GM12872 (cell line): ENCODE measurements around the gene APEH.

Source experiments
- TF ChIP-seq, protein P1 (sequence below): IDR thresholded peaks from 3 replicates; pipeline ENCODE4 v1.5.1; 2011; ENCODE audit warnings: low read depth, mild to moderate bottlenecking, low read length, moderate library complexity; ENCODE audit not compliant: insufficient read depth

Gene APEH

DNA sequence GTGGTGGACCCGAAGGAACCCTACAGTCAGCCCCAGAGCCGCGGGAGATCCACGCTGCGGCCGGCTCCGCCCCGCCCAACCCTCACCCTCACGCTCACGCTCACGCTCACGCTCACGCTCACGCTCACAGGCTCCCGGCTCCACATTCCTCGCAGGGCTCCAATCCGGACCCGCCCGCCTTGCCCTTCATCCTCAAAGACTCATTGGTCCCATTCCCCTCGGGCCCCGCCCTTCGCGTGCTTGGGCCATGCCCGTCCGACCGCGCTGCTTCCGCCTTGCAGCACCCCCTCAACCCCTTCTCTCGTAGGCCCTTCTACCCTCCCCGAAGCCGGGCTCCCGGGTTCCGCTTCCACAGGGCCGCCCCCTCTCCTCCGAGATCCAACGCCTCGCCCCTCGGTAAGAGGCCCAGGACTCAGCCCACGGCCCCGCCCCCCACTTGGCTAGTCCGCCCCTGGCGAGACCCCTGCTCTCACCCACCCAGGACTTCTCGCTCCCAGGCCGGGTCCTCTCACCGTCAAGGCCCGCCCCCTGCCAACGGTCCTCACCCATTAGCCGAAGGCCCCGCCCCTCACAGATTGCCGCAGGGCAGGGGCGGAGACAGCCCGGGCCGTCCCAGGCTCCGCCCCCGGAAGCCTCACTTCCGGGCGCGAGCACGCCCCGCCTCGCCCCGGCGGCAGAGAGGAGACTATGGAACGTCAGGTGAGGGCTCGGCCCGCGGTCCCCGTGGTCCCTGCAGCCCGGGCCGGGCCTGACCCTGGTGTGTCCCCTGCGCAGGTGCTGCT, at the start of gene APEH:
APEH (plus strand) TSS at position 637 of the 782 bp plus-strand sequence; CDS start at position 688, 51 bp downstream.
- TF ChIP-seq, protein P1, sequence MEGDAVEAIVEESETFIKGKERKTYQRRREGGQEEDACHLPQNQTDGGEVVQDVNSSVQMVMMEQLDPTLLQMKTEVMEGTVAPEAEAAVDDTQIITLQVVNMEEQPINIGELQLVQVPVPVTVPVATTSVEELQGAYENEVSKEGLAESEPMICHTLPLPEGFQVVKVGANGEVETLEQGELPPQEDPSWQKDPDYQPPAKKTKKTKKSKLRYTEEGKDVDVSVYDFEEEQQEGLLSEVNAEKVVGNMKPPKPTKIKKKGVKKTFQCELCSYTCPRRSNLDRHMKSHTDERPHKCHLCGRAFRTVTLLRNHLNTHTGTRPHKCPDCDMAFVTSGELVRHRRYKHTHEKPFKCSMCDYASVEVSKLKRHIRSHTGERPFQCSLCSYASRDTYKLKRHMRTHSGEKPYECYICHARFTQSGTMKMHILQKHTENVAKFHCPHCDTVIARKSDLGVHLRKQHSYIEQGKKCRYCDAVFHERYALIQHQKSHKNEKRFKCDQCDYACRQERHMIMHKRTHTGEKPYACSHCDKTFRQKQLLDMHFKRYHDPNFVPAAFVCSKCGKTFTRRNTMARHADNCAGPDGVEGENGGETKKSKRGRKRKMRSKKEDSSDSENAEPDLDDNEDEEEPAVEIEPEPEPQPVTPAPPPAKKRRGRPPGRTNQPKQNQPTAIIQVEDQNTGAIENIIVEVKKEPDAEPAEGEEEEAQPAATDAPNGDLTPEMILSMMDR = no peak

DNA sequence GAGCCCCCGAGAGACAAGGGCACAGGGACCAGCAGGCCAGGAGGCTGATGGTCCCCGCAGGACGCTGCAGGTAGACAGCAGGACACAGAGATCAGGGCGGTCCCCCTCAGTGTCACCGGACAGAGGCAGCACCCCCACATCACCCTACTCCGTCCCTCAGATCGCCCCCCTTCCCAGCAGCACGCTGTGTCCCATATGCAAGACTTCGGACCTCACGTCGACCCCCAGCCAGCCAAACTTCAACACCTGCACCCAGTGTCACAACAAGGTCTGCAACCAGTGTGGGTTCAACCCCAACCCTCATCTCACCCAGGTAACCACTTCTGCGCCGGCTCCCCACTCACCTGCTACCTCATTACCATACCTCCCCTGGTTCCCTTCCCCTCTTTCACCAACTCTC, 49.1 kb upstream of the APEH start:
- TF ChIP-seq, protein P1 = no peak

DNA sequence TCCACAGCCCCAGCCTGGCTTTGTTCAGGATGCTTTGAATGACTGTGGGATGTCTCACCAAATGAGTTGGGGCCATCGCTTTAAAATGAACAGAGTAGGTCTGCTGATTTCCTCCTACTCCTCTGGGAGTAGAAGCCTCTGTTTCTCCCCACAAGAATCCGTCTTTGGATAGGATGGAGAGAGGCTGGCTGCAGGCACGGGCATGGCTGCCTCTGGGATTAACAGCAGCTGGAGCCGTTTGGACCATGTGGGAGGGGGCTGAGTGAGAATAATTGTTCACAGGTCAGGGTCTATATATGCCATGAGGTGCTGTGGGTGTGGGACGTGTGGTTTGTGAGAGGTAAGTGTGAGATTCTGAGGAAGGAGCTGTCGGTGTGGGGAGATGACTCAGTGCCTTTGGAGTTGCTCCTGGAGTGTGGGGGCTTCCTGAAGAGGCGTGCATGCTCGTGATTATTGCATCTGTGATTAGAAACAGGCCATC, 48.0 kb upstream of the APEH start:
- TF ChIP-seq, protein P1 = no peak

DNA sequence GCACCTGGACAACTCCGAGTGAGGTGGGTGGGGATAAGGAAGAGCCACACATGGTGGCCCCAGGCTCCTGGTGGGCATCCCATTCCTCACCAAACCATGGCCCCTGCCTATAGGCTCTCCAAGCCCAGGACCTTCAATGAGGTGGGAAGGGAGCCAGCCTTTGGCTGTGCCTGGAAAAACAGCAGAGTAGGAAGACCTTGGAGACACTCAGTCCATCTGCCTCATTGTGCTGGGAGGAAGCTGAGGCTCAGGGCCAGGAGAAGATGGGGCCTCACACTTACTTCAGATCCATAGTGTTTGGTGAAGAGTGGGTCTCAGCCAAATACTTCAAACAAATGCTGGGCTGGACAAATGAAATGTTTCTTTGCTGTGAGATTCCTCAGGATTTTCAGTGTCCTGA, 47.4 kb upstream of the APEH start:
- TF ChIP-seq, protein P1 = no peak

DNA sequence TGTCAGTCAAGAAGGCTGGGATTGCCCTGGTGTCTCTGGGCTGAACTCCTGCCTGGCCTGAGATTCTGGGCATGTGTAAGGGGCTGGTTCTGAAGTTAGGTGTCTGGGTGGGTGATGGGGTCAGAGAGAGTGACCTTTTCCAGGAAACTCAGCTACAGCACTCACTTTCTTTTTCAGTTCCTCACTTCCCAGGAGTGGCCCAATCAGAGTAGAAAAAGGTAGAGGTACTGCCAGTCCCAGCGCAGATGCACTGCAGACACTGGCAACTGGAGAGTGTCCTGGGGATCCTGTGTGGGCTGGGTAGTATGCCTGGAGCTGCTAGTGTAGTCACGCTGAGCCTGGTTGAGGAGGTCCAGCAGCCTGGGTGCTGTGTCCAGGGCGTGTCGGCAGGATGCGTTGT, 46.5 kb upstream of the APEH start:
- TF ChIP-seq, protein P1 = no peak

DNA sequence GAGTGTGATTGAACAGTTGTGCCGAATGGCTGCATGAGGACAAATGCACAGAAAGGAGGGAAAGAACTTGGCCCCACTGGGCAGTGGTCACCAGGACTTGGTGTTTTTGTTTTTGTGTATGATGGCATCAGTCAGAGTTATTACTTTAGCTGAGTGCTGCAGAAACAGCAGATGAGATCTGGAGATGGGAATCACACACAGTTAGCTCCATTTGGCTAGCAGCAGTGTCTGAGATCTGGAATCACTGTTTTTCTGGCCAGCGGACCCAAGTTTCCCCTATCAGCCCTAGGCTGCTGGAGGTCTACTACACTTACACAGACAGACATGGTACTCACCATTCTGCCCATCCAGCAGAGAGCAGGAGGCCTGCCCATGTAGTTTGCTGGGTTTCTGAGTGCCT, 45.9 kb upstream of the APEH start:
- TF ChIP-seq, protein P1 = no peak

DNA sequence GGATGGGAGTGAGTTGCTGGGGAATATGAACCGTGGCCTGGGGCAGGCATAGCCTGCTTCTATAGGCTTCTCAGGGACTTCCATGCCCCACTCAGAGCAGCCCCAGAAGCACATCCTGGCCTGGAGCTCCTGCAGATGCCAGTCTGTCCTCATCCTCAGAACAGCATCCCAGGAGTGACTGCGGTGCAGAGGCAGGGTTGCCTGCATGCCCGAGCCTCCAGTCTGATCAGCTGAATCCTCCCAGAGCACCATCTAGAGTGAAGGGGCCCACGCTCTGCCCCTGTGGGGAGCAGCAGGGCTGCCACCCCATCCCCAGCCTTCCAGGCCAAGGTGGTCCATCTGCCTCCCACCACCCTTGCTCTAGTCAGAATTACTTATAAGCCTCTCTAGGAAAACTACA, 44.7 kb upstream of the APEH start:
- TF ChIP-seq, protein P1 = no peak
